Stimulated activated CD4-positive, alpha-beta T cell treated with anti-CD3 and anti-CD28 coated beads, Interleukin-1b, Interleukin-23, amount 100 ng/mL, for 1 hour (primary cell): Measurements from ENCODE around the gene IGSF9B.

ENCODE experiments used
- DNase-seq, 2 donors: peaks; one replicate each; pipeline ENCODE4 v3.0.0-alpha.2; 2020; ENCODE audit warnings: low read depth in 2 of 2

IGSF9B gene

GRCh38 chr11:133901316-133901715 is 55.5 kb downstream of the IGSF9B start:
- DNase-seq = no peak

GRCh38 chr11:133900176-133901105 is 56.3 kb downstream of the IGSF9B start:
- DNase-seq = no peak

GRCh38 chr11:133898770-133899115 is 58.0 kb downstream of the IGSF9B start:
- no peak for DNase-seq

- DNase-seq = no peak
Observed at GRCh38 chr11:133898031-133898769, 58.6 kb downstream of the IGSF9B start.

GRCh38 chr11:133897331-133897650 is 59.5 kb downstream of the IGSF9B start:
- DNase-seq = no peak

GRCh38 chr11:133896642-133897330 is 60.0 kb downstream of the IGSF9B start:
- no peak for DNase-seq

GRCh38 chr11:133896028-133896427 is 60.7 kb downstream of the IGSF9B start:
- no peak for DNase-seq

- DNase-seq = no peak
Observed at GRCh38 chr11:133895551-133895950, 61.2 kb downstream of the IGSF9B start.

- DNase-seq = no peak
Observed at GRCh38 chr11:133895061-133895479, 61.7 kb downstream of the IGSF9B start.

GRCh38 chr11:133893381-133893780 is 63.4 kb downstream of the IGSF9B start:
- no peak for DNase-seq

GRCh38 chr11:133892584-133893380 is 64.0 kb downstream of the IGSF9B start:
- no peak for DNase-seq

- no peak for DNase-seq
Observed at GRCh38 chr11:133892126-133892525, 64.6 kb downstream of the IGSF9B start.

- no peak for DNase-seq
Observed at GRCh38 chr11:133889893-133890292, 66.9 kb downstream of the IGSF9B start.

GRCh38 chr11:133889188-133889587 is 67.6 kb downstream of the IGSF9B start:
- DNase-seq = no peak

- DNase-seq = no peak
Observed at GRCh38 chr11:133887692-133888332, 69.0 kb downstream of the IGSF9B start.

- DNase-seq = no peak
Observed at GRCh38 chr11:133886029-133886428, 70.7 kb downstream of the IGSF9B start.

GRCh38 chr11:133872160-133872559 is 84.6 kb downstream of the IGSF9B start:
- DNase-seq = no peak

GRCh38 chr11:133867456-133867855 is 89.3 kb downstream of the IGSF9B start:
- DNase-seq = no peak

- DNase-seq = no peak
Observed at GRCh38 chr11:133865466-133865865, 91.3 kb downstream of the IGSF9B start.

GRCh38 chr11:133864756-133865155 is 92.0 kb downstream of the IGSF9B start:
- DNase-seq = no peak

- DNase-seq = no peak
Observed at GRCh38 chr11:133860151-133860550, 96.6 kb downstream of the IGSF9B start.
